CD4-positive, CD25-positive, alpha-beta regulatory T cell (primary cell): ENCODE data around the gene COMP. TPM values are rescaled to one million over a fixed set of nuclear protein-coding genes. Genes with fewer than 3 reads are reported as not detected.
A peak's percentile ranks its signal among the peaks of the same experiment; 100 is the strongest.

ENCODE experiments used
- ATAC-seq, 2 donors: fragments of 150-1000 bp; cut with Tn5 transposase; one replicate each; pipeline ENCODE4 v1.10.0; 2021; ENCODE audit warnings: low read depth in 2 of 2, moderate number of reproducible peaks in 2 of 2, moderate library complexity in 1 of 2
- DNase-seq, 3 donors: peaks; one replicate each; pipeline versions ENCODE4 v3.0.0 to v3.0.0-alpha.2; 2012 to 2022; ENCODE audit warnings: mixed read lengths in 1 of 3
- H3K27ac ChIP-seq: one replicate; pipeline ENCODE4 v1.7.0; 2013; ENCODE audit warnings: mild to moderate bottlenecking, low read length; ENCODE audit not compliant: insufficient read depth, poor library complexity, severe bottlenecking
- H3K27me3 ChIP-seq: one replicate; pipeline ENCODE4 v1.7.0; 2013; ENCODE audit warnings: low read length; ENCODE audit not compliant: control insufficient read depth, insufficient read depth
- H3K36me3 ChIP-seq: one replicate; pipeline ENCODE4 v1.7.0; 2013; ENCODE audit warnings: mild to moderate bottlenecking, low read length, moderate library complexity; ENCODE audit not compliant: control insufficient read depth, insufficient read depth
- H3K4me1 ChIP-seq: 2 replicates; pipeline ENCODE4 v1.7.0; 2013; ENCODE audit warnings: mild to moderate bottlenecking, low read length; ENCODE audit not compliant: insufficient read depth, control insufficient read depth, poor library complexity, severe bottlenecking
- H3K4me3 ChIP-seq: one replicate; pipeline ENCODE4 v1.7.0; 2013; ENCODE audit warnings: low read depth, mild to moderate bottlenecking, low read length, moderate library complexity
- H3K9me3 ChIP-seq, 2 experiments: 1 replicate in 1 of 2; 2 replicates in 1 of 2; pipeline ENCODE4 v1.7.0; 2013; ENCODE audit warnings: low read length in 2 of 2, mild to moderate bottlenecking in 1 of 2, moderate library complexity in 1 of 2; ENCODE audit not compliant: control insufficient read depth in 2 of 2
- H3K27ac Mint-ChIP-seq, 3 donors: one replicate each; pipeline ENCODE4 v1.8.0; 2020 to 2022; ENCODE audit warnings: mild to moderate bottlenecking in 3 of 3, mixed read lengths in 3 of 3, moderate library complexity in 2 of 3
- H3K27me3 Mint-ChIP-seq: one replicate; pipeline ENCODE4 v1.8.0; 2022; ENCODE audit warnings: mild to moderate bottlenecking, mixed read lengths
- H3K36me3 Mint-ChIP-seq: one replicate; pipeline ENCODE4 v1.8.0; 2020; ENCODE audit warnings: mixed read lengths
- H3K4me1 Mint-ChIP-seq, 4 donors: one replicate each; pipeline ENCODE4 v1.8.0; 2020 to 2022; ENCODE audit warnings: mixed read lengths in 4 of 4, mild to moderate bottlenecking in 1 of 4
- H3K4me3 Mint-ChIP-seq, 4 donors: one replicate each; pipeline ENCODE4 v1.8.0; 2020 to 2022; ENCODE audit warnings: mild to moderate bottlenecking in 4 of 4, mixed read lengths in 4 of 4, moderate library complexity in 3 of 4
- H3K9me3 Mint-ChIP-seq, 7 donors: one replicate each; pipeline ENCODE4 v1.8.0; 2020 to 2022; ENCODE audit warnings: mixed read lengths in 7 of 7, mild to moderate bottlenecking in 3 of 7, moderate library complexity in 2 of 7
- polyA plus RNA-seq, 4 donors: library from polyadenylated mRNA; unstranded; fragments of 300-500 nt; fragmentation: Illumina TruSeq; gene quantifications; one replicate each; pipeline ENCODE4 v1.2.3, GENCODE V29; 2021
- total RNA-seq: library from RNA; stranded (reverse); gene quantifications from one replicate; pipeline ENCODE4 v1.2.3, GENCODE V29; 2022

Gene COMP
- total and polyA plus RNA-seq, 5 donors from 2014 or later: not detected

DNA sequence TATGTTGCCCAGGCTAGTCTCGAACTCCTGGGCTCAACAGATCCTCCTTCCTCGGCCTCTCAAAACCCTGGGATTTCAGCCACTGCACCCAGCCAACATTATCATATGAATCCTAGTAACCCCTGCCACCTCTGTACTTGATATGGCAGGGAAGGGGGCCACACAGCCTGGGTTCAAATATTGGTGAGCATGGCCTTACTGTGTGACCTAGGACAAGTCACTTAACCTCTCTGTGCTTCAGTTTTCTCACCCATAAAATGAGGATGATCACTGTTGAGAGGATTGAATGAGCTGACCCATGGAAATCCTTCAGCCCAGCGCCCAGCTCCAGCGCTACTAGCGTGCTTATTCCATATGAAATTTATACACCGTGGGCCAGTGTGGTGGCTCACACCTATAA lies 3.6 kb upstream of the COMP start:
- H3K27me3 ChIP-seq: peaks cover 11% of the 10 kb centered on the region
- H3K4me3 Mint-ChIP-seq: no peak overlapping the region
- peaks cover 0 to 6% (median 0%) of the 10 kb centered on the region in 7 donors for H3K9me3 Mint-ChIP-seq
- H3K36me3 Mint-ChIP-seq: no peaks in the 10 kb centered on the region
- H3K4me1 Mint-ChIP-seq: peaks cover 0 to 13% (median 2%) of the 10 kb centered on the region in 4 donors
- H3K27me3 Mint-ChIP-seq: peaks cover 75% of the 10 kb centered on the region
- H3K27ac ChIP-seq: no peak overlapping the region
- peaks cover 15% of the 10 kb centered on the region for H3K4me1 ChIP-seq
- ATAC-seq (no peak), DNase-seq (no peak)
- no peak overlapping the region for H3K27ac Mint-ChIP-seq
- H3K4me3 ChIP-seq: no peak overlapping the region
- no peaks in the 10 kb centered on the region for H3K9me3 ChIP-seq
- no peaks in the 10 kb centered on the region for H3K36me3 ChIP-seq

DNA sequence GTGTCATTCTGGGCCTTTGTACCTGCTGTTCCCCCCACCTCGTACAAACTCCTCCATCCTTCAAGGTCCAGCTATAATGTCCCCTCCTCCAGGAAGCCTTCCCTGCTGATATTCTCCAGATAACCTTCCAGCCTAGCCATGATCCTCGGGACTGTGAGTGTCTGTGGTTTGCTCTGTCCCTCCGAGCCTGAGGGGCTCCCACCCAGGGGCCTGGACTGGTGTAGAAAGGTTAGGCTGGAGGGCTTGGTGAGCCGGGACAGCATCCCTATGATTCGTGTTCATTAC lies 2.9 kb upstream of the COMP start:
- Mint-ChIP-seq H3K9me3 (peaks cover 0 to 6% (median 0%) of the 10 kb centered on the region in 7 donors), H3K27ac (peak overlapping the region in 2 of 3 donors; percentile 20 to 83), H3K36me3 (no peaks in the 10 kb centered on the region), H3K4me3 (no peak overlapping the region), H3K4me1 (peaks cover 0 to 21% (median 6%) of the 10 kb centered on the region in 4 donors), H3K27me3 (peaks cover 82% of the 10 kb centered on the region)
- Histone ChIP-seq H3K27me3 (peaks cover 10% of the 10 kb centered on the region), H3K36me3 (no peaks in the 10 kb centered on the region), H3K4me3 (no peak overlapping the region), H3K4me1 (peaks cover 23% of the 10 kb centered on the region), H3K27ac (no peak overlapping the region), H3K9me3 (no peaks in the 10 kb centered on the region)
- DNase-seq: no peak
- ATAC-seq: no peak

DNA sequence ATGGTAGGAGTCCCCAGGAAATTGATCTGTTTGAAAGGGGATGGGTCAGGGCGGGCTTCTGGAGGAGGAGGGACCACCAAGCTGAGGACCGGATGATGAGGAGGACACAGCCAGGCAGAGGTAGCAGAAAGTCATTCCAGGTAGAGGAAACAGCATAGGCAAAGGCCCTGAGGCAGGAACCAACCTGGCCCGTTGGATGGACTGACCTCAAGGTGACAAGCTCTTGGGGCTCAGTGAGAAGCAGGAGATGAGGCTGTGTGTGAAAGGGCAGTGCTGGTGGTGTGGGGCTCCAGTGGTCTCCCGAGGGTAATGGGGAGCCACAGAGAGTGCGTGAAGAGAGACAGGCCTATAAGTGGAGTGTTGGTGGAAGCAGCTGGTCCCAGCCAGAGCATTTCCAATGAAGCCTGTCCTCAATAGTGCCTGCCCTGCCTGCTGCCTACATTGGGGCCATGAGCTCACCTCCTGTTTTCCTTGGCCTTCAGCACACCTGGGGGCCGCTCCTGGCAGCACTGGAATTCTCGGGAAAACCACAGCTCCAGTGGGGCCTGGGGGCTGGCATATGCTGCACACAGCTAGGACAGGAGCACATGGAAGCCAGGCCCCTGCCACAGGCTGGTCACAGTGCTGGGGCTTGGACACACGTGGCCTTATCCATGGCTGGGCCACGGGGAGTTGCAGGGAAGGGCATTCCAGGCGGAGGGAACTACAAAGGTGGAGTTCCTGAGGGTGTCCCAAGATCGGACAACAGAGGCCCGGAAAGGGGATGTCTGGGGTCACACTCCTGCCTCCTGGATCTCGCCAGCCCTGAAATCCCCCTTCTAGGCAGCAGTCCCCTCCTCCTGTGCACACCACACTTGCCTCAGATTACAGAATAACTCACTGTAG lies 2.3 kb upstream of the COMP start:
- Histone ChIP-seq H3K27me3 (peaks cover 11% of the 10 kb centered on the region), H3K4me1 (peaks cover 28% of the 10 kb centered on the region), H3K4me3 (no peak overlapping the region), H3K9me3 (no peaks in the 10 kb centered on the region), H3K27ac (no peak overlapping the region), H3K36me3 (no peaks in the 10 kb centered on the region)
- Mint-ChIP-seq H3K4me3 (peak overlapping the region in 2 of 4 donors; percentile 3 to 48), H3K27ac (peak overlapping the region in 2 of 3 donors; percentile 20 to 83), H3K36me3 (no peaks in the 10 kb centered on the region), H3K9me3 (peaks cover 0 to 6% (median 0%) of the 10 kb centered on the region in 7 donors), H3K27me3 (peaks cover 84% of the 10 kb centered on the region), H3K4me1 (peaks cover 0 to 24% (median 7%) of the 10 kb centered on the region in 4 donors)
- DNase-seq: no peak
- no peak for ATAC-seq

DNA sequence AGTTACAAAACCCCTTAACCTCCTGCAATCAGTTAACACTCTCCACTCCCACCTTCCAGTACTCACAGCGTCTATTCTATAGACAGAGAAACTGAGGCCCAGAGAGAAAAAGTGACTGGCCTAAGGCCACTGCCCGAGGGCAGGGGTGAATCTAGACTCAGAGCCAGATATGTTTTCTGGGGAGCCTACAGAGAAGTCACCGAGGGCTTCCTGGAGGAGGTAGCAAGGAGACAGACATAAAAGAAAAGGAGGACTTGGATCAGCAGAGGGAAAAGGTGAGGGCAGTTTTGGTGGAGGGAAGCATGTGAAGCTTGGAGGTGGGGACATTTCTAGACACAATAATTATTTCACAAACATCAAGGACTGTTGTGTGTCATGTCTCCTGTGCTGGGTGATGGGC lies 1.6 kb upstream of the COMP start:
- no peak for ATAC-seq
- Mint-ChIP-seq H3K4me3 (peak overlapping the region in 1 of 4 donors; percentile 3), H3K36me3 (no peaks in the 10 kb centered on the region), H3K4me1 (peaks cover 0 to 29% (median 8%) of the 10 kb centered on the region in 4 donors), H3K9me3 (peaks cover 0 to 6% (median 0%) of the 10 kb centered on the region in 7 donors), H3K27ac (no peak overlapping the region), H3K27me3 (peaks cover 82% of the 10 kb centered on the region)
- Histone ChIP-seq H3K27ac (no peak overlapping the region), H3K36me3 (no peaks in the 10 kb centered on the region), H3K9me3 (no peaks in the 10 kb centered on the region), H3K27me3 (peaks cover 11% of the 10 kb centered on the region), H3K4me3 (no peak overlapping the region), H3K4me1 (peaks cover 30% of the 10 kb centered on the region)
- DNase-seq: no peak

DNA sequence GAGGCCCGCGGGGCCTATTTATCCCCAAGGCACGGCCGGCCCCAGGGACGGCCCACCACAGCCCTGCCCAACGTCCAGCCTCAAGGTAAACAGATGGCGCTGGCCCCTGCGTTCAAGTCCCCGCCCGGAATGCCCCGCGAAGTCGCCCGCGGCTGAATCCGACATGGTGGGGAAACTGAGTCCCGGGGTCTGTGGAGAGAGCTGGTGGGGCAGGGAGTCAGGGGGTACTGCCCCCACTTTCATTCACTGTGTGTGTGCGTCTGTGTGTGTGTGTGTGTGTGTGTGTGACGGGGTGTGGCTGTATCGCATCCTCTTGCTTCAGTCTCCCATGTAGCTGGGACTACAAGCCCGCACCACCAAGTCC lies 192 bp upstream of the COMP start:
- Mint-ChIP-seq H3K4me1 (peaks cover 0 to 35% (median 14%) of the 10 kb centered on the region in 4 donors), H3K27me3 (peaks cover 84% of the 10 kb centered on the region), H3K27ac (no peak overlapping the region), H3K9me3 (peaks cover 0 to 6% (median 0%) of the 10 kb centered on the region in 7 donors), H3K4me3 (peak overlapping the region in 2 of 4 donors; percentile 33 to 57), H3K36me3 (no peaks in the 10 kb centered on the region)
- Histone ChIP-seq H3K27ac (no peak overlapping the region), H3K36me3 (no peaks in the 10 kb centered on the region), H3K27me3 (peaks cover 11% of the 10 kb centered on the region), H3K4me3 (no peak overlapping the region), H3K4me1 (peaks cover 33% of the 10 kb centered on the region), H3K9me3 (no peaks in the 10 kb centered on the region)
- ATAC-seq (no peak), DNase-seq (no peak)

DNA sequence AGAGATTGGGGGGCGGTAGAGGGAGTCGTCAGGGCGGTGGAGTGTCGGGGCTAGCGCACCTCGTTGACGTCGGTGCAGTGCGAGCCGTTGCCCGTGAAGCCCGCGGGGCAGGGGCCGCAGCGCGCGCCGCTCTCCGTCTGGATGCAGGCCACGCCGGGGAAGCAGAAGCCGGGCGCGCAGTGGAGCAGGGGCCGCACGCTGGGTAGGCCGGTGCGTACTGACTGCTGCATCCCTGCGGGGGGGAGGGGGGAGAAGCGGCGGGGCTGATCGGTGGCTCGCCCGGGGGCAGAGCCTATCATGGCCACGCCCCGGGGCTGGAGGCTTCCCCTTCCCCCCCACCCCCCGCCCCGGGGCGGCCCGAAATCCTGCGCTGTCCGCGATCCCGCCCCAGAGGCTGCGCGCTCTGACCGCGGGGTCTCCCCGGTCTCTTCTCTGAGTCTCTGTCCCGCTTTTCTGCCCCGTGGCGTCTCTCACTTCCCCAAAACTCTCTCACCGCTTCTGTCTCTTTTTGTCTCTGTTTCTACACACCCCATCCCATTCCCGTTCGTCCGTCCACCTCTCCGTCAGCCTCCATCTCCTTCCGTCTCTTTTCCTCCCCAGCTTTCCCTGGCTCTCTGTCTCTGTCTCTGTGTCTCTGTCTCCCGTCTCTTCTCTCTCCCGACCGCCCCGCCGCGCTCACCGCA lies 1.1 kb downstream of the COMP start:
- Mint-ChIP-seq H3K9me3 (peaks cover 0 to 6% (median 0%) of the 10 kb centered on the region in 7 donors), H3K4me1 (peaks cover 0 to 43% (median 20%) of the 10 kb centered on the region in 4 donors), H3K4me3 (peak overlapping the region in 3 of 4 donors; percentile 78 to 89 (median 88)), H3K27ac (peak overlapping the region in 1 of 3 donors; percentile 26), H3K27me3 (peaks cover 81% of the 10 kb centered on the region), H3K36me3 (no peaks in the 10 kb centered on the region)
- Histone ChIP-seq H3K4me1 (peaks cover 43% of the 10 kb centered on the region), H3K9me3 (no peaks in the 10 kb centered on the region), H3K27ac (no peak overlapping the region), H3K36me3 (no peaks in the 10 kb centered on the region), H3K27me3 (peaks cover 9% of the 10 kb centered on the region), H3K4me3 (no peak overlapping the region)
- DNase-seq (peak in 1 of 3 donors; percentile 18), ATAC-seq (no peak)

DNA sequence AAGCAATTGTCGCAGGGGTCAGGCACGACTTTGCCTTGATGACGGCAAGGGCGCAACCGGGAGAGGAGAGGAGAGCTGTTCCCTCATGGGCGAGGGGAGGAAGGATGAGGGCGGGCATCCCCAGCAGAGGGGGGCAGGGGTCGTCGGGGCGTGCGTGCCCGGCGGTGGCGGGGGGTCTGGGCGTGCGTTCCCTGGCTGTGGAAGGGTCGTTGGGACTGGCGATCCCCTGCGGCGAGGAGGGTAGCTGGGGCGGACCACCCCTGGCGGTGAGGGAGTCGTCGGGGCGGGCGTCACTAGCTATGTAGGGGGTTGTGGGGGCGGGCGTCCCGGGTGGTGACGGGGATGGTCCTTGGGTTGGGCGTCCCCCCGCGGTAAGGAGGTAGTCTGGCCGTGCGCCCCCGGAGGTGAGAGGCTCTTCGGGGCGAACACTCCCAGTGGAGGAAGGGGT lies 1.7 kb downstream of the COMP start:
- Mint-ChIP-seq H3K27ac (peak overlapping the region in 1 of 3 donors; percentile 48), H3K27me3 (peaks cover 76% of the 10 kb centered on the region), H3K4me1 (peaks cover 0 to 46% (median 20%) of the 10 kb centered on the region in 4 donors), H3K4me3 (peak overlapping the region in 3 of 4 donors; percentile 72 to 91 (median 84)), H3K36me3 (no peaks in the 10 kb centered on the region), H3K9me3 (peaks cover 0 to 5% (median 0%) of the 10 kb centered on the region in 7 donors)
- ATAC-seq (no peak), DNase-seq (no peak)
- H3K4me3 ChIP-seq: no peak overlapping the region
- peaks cover 43% of the 10 kb centered on the region for H3K4me1 ChIP-seq
- peaks cover 9% of the 10 kb centered on the region for H3K27me3 ChIP-seq
- H3K36me3 ChIP-seq: no peaks in the 10 kb centered on the region
- no peaks in the 10 kb centered on the region for H3K9me3 ChIP-seq
- no peak overlapping the region for H3K27ac ChIP-seq
